Measurements from ENCODE around the gene GARIN5B. TPM values are rescaled to one million over a fixed set of nuclear protein-coding genes. Genes with fewer than 3 reads are reported as not detected.

GARIN5B gene
- total and polyA plus RNA-seq, 4 experiments from 2014 or later, result not detected

- Histone ChIP-seq H3K27ac (ENCODE audit: low read depth, low read length) (peak within 1 kb of the TSS; percentile 94), H3K4me1 (ENCODE audit: insufficient read depth, low read length) (peaks cover 52% of the 10 kb centered on the region), H3K27me3 (ENCODE audit: insufficient read depth, low read length) (no peaks in the 10 kb centered on the region), H3K36me3 (ENCODE audit: insufficient read depth, low read length) (peaks cover 26% of the 10 kb centered on the region), H3K4me3 (ENCODE audit: low read length in 2 of 2) (peak within 1 kb of the TSS; percentile 49 to 88), H3K9me3 (ENCODE audit: control insufficient read depth in 1 of 2, low read length in 2 of 2) (no peaks in the 10 kb centered on the region)
- Mint-ChIP-seq H3K27me3 (no peaks in the 10 kb centered on the region), H3K9me3 (peaks cover 0 to 9% (median 0%) of the 10 kb centered on the region in 8 donors), H3K4me1 (peaks cover 31 to 74% (median 52%) of the 10 kb centered on the region in 4 donors), H3K27ac (peak within 1 kb of the TSS; percentile 98 to 100 (median 99)), H3K4me3 (peak within 1 kb of the TSS; percentile 99 to 100 (median 100)), H3K36me3 (peaks cover 15 to 42% of the 10 kb centered on the region in 2 donors)
- POLR2A ChIA-PET (ENCODE audit: partially characterized antibody), result interaction anchor here (0.7 to 12.9 kb wide), 29 partner anchors 9 to 304 kb away, joined by 3 to 247 read pairs (median 4); partner anchors contain the start of genes HSPBP1, IL11, ISOC2 and KMT5C
- DNase-seq, result peak; percentile 36 to 53 (median 43)
- intact Hi-C loops (cut with micrococcal nuclease), result loop anchor here (2.0 to 10.0 kb wide), 2 partner anchors 92 to 240 kb away; partner anchors contain the start of gene ZNF784
- CTCF ChIA-PET (ENCODE audit: partially characterized antibody), result interaction anchor here (0.9 to 3.0 kb wide), 13 partner anchors 25 to 249 kb away, joined by 3 to 31 read pairs (median 5); partner anchors contain the start of genes HSPBP1, KMT5C and PPP6R1
Measured at GRCh38 chr19:55384131-55384919, 21.3 kb upstream of the GARIN5B start, which contains the start of gene TMEM238. Gene TMEM238, minus strand, starts transcription at chr19:55384292. Its CDS starts 33 bp downstream, at chr19:55384259.

GRCh38 chr19:55383279-55384130 lies 20.4 kb upstream of the GARIN5B start:
- CTCF ChIA-PET (ENCODE audit: partially characterized antibody), result interaction anchor here (0.9 to 3.0 kb wide), 13 partner anchors 37 to 248 kb away, joined by 3 to 31 read pairs (median 4); partner anchors contain the start of genes HSPBP1, KMT5C and PPP6R1
- H3K36me3 Mint-ChIP-seq, result peaks cover 15 to 34% of the 10 kb centered on the region in 2 donors
- H3K4me3 Mint-ChIP-seq, result peak overlapping the region; percentile 81 to 89 (median 86)
- Histone ChIP-seq H3K9me3 (ENCODE audit: control insufficient read depth in 1 of 2, low read length in 2 of 2) (no peaks in the 10 kb centered on the region), H3K27ac (ENCODE audit: low read depth, low read length) (no peak overlapping the region), H3K4me1 (ENCODE audit: insufficient read depth, low read length) (peaks cover 44% of the 10 kb centered on the region), H3K27me3 (ENCODE audit: insufficient read depth, low read length) (no peaks in the 10 kb centered on the region), H3K4me3 (ENCODE audit: low read length in 2 of 2) (peak overlapping the region in 1 of 2 donors; percentile 40), H3K36me3 (ENCODE audit: insufficient read depth, low read length) (peaks cover 18% of the 10 kb centered on the region)
- intact Hi-C loops (cut with micrococcal nuclease), result loop anchor here (2.0 to 10.0 kb wide), 2 partner anchors 91 to 241 kb away; partner anchors contain the start of gene ZNF784
- H3K27ac Mint-ChIP-seq, result peak overlapping the region in 6 of 7 donors; percentile 74 to 93 (median 90)
- peaks cover 0 to 9% (median 0%) of the 10 kb centered on the region in 8 donors for H3K9me3 Mint-ChIP-seq
- H3K4me1 Mint-ChIP-seq, result peaks cover 26 to 66% (median 46%) of the 10 kb centered on the region in 4 donors
- DNase-seq, result peak; percentile 35 to 57 (median 50)
- POLR2A ChIA-PET (ENCODE audit: partially characterized antibody), result interaction anchor here (0.6 to 12.9 kb wide), 25 partner anchors 10 to 303 kb away, joined by 3 to 247 read pairs (median 5); partner anchors contain the start of genes HSPBP1, IL11, ISOC2 and KMT5C
- H3K27me3 Mint-ChIP-seq, result no peaks in the 10 kb centered on the region

- POLR2A ChIA-PET (ENCODE audit: partially characterized antibody), result interaction anchor here (1.6 to 12.9 kb wide), 7 partner anchors 11 to 127 kb away, joined by 5 to 247 read pairs (median 29); partner anchors contain the start of genes KMT5C, UBE2S and ZNF628
- CTCF ChIA-PET (ENCODE audit: partially characterized antibody), result interaction anchor here (1.0 to 3.0 kb wide), 4 partner anchors 44 to 242 kb away, joined by 3 to 31 read pairs (median 13); partner anchors contain the start of gene KMT5C
- no peak for DNase-seq
- Histone ChIP-seq H3K27ac (ENCODE audit: low read depth, low read length) (no peak overlapping the region), H3K36me3 (ENCODE audit: insufficient read depth, low read length) (peaks cover 9% of the 10 kb centered on the region), H3K9me3 (ENCODE audit: control insufficient read depth in 1 of 2, low read length in 2 of 2) (no peaks in the 10 kb centered on the region), H3K27me3 (ENCODE audit: insufficient read depth, low read length) (no peaks in the 10 kb centered on the region), H3K4me1 (ENCODE audit: insufficient read depth, low read length) (peaks cover 35% of the 10 kb centered on the region), H3K4me3 (ENCODE audit: low read length in 2 of 2) (no peak overlapping the region)
- Mint-ChIP-seq H3K4me3 (peak overlapping the region; percentile 81 to 89 (median 86)), H3K36me3 (peaks cover 13 to 26% of the 10 kb centered on the region in 2 donors), H3K27ac (peak overlapping the region; percentile 24 to 74 (median 47)), H3K4me1 (peaks cover 23 to 57% (median 37%) of the 10 kb centered on the region in 4 donors), H3K27me3 (no peaks in the 10 kb centered on the region), H3K9me3 (peaks cover 0 to 9% (median 0%) of the 10 kb centered on the region in 8 donors)
- intact Hi-C loops (cut with micrococcal nuclease), result loop anchor here (10.0 kb wide), 1 partner anchor 242 kb away; the partner anchor contains the start of gene ZNF784
Measured at GRCh38 chr19:55382522-55383054, 19.5 kb upstream of the GARIN5B start.

- POLR2A ChIA-PET (ENCODE audit: partially characterized antibody), result no interaction called here
- intact Hi-C loops (cut with micrococcal nuclease), result loop anchor here (10.0 kb wide), 1 partner anchor 243 kb away; the partner anchor contains the start of gene ZNF784
- Mint-ChIP-seq H3K4me1 (peaks cover 18 to 51% (median 31%) of the 10 kb centered on the region in 4 donors), H3K27me3 (no peaks in the 10 kb centered on the region), H3K27ac (peak overlapping the region in 3 of 7 donors; percentile 55 to 66 (median 62)), H3K9me3 (peaks cover 0 to 9% (median 0%) of the 10 kb centered on the region in 8 donors), H3K4me3 (peak overlapping the region in 7 of 8 donors; percentile 44 to 89 (median 71)), H3K36me3 (peaks cover 10 to 21% of the 10 kb centered on the region in 2 donors)
- Histone ChIP-seq H3K36me3 (ENCODE audit: insufficient read depth, low read length) (peaks cover 3% of the 10 kb centered on the region), H3K9me3 (ENCODE audit: control insufficient read depth in 1 of 2, low read length in 2 of 2) (no peaks in the 10 kb centered on the region), H3K4me1 (ENCODE audit: insufficient read depth, low read length) (peaks cover 29% of the 10 kb centered on the region), H3K27me3 (ENCODE audit: insufficient read depth, low read length) (no peaks in the 10 kb centered on the region), H3K27ac (ENCODE audit: low read depth, low read length) (no peak overlapping the region), H3K4me3 (ENCODE audit: low read length in 2 of 2) (no peak overlapping the region)
- peak in 1 of 5 donors; percentile 9 for DNase-seq
- CTCF ChIA-PET (ENCODE audit: partially characterized antibody), result interaction anchor here (3.0 kb wide), 1 partner anchor 44 kb away, joined by 23 read pairs; the partner anchor contains the start of gene KMT5C
Measured at GRCh38 chr19:55382013-55382412, 19.0 kb upstream of the GARIN5B start.

GRCh38 chr19:55379174-55379573 lies 16.1 kb upstream of the GARIN5B start:
- H3K9me3 Mint-ChIP-seq, result no peaks in the 10 kb centered on the region
- DNase-seq, result peak in 1 of 5 donors; percentile 23
- no peak overlapping the region for H3K4me3 Mint-ChIP-seq
- intact Hi-C loops (cut with micrococcal nuclease), result no loop called here
- H3K27ac Mint-ChIP-seq, result no peak overlapping the region
- no peak overlapping the region for H3K4me3 ChIP-seq (ENCODE audit: low read length in 2 of 2)
- no peaks in the 10 kb centered on the region for H3K9me3 ChIP-seq (ENCODE audit: control insufficient read depth in 1 of 2, low read length in 2 of 2)
- H3K36me3 ChIP-seq (ENCODE audit: insufficient read depth, low read length), result no peaks in the 10 kb centered on the region
- H3K27me3 ChIP-seq (ENCODE audit: insufficient read depth, low read length), result no peaks in the 10 kb centered on the region
- CTCF ChIA-PET (ENCODE audit: partially characterized antibody), result interaction anchor here (1.1 to 1.5 kb wide), 2 partner anchors 77 to 78 kb away, joined by 3 to 4 read pairs; no protein-coding TSS in a partner anchor
- POLR2A ChIA-PET (ENCODE audit: partially characterized antibody), result interaction anchor here (1.0 kb wide), 1 partner anchor 27 kb away, joined by 3 read pairs; no protein-coding TSS in a partner anchor
- peaks cover 8 to 23% (median 15%) of the 10 kb centered on the region in 4 donors for H3K4me1 Mint-ChIP-seq
- H3K4me1 ChIP-seq (ENCODE audit: insufficient read depth, low read length), result peaks cover 13% of the 10 kb centered on the region
- peaks cover 0 to 2% of the 10 kb centered on the region in 2 donors for H3K36me3 Mint-ChIP-seq
- H3K27me3 Mint-ChIP-seq, result peaks cover 2 to 3% of the 10 kb centered on the region in 2 donors
- no peak overlapping the region for H3K27ac ChIP-seq (ENCODE audit: low read depth, low read length)

All from CD4-positive, alpha-beta memory T cell (primary cell).